Measurements from ENCODE around the gene SPRTN.

Gene SPRTN

DNA sequence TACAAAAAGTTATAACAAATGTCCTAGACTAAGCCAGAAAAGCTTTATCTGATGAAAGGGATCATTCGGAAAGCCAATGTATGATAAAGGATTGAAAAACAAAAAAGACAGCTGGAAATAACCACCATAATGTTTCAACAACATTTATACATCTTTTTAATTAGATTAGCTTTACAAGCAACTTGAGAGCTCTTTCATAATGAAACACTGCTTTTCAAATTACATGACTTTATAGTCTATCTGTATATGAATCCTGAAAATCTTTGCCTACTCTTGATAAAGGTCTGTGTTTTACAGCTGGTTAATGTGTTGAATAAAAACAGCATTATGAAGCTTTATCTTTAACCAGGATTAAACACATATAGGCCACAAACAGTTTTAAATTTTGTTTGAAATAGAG, 25.5 kb downstream of the SPRTN start:
- no peak for DNase-seq (ENCODE audit: extremely low read depth, low read depth)
- TF ChIP-seq, protein P1, sequence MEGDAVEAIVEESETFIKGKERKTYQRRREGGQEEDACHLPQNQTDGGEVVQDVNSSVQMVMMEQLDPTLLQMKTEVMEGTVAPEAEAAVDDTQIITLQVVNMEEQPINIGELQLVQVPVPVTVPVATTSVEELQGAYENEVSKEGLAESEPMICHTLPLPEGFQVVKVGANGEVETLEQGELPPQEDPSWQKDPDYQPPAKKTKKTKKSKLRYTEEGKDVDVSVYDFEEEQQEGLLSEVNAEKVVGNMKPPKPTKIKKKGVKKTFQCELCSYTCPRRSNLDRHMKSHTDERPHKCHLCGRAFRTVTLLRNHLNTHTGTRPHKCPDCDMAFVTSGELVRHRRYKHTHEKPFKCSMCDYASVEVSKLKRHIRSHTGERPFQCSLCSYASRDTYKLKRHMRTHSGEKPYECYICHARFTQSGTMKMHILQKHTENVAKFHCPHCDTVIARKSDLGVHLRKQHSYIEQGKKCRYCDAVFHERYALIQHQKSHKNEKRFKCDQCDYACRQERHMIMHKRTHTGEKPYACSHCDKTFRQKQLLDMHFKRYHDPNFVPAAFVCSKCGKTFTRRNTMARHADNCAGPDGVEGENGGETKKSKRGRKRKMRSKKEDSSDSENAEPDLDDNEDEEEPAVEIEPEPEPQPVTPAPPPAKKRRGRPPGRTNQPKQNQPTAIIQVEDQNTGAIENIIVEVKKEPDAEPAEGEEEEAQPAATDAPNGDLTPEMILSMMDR (IDR thresholded peaks at IDR 0.05; ENCODE audit: low read depth, low read length): no peak

DNA sequence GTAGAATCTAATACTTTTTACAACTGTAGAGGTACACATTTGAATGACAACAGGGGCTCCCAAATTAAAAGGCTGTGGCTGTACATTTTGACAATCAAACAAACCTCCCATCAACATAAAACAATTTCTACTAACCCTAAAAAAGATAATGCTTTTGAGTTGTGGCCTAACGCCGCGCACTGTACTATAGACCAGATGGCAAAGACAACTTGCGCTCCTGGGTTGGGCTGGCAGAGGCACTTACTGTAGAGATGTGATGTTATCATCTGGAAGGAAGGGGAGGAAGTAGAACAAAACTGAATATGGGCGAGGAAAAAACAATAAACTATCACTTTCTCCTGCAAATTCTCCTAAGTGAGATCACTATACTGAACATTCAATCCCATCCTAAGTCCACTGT, 26.1 kb downstream of the SPRTN start:
- DNase-seq (ENCODE audit: extremely low read depth, low read depth): no peak
- TF ChIP-seq, protein P1 (IDR thresholded peaks at IDR 0.05; ENCODE audit: low read depth, low read length): no peak

DNA sequence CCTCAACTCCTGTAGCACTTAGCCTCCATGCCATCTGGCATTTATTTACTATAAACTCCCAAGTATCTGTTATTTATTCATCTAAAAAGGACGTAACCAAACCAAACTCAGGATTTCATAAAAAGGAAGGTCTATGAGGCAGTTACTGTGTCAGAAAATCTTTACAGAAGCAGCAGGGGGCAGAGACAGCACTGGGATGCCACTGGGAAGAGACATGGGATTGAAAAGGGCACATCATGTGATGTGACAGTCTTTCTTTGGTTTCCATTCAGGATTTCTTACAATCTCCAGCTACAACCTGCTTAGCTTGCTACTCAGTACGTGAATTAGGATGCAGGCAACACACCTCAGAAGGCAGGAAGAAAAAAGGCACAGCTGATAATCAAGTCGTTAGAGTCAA, 31.2 kb downstream of the SPRTN start:
- DNase-seq (ENCODE audit: extremely low read depth, low read depth): no peak

DNA sequence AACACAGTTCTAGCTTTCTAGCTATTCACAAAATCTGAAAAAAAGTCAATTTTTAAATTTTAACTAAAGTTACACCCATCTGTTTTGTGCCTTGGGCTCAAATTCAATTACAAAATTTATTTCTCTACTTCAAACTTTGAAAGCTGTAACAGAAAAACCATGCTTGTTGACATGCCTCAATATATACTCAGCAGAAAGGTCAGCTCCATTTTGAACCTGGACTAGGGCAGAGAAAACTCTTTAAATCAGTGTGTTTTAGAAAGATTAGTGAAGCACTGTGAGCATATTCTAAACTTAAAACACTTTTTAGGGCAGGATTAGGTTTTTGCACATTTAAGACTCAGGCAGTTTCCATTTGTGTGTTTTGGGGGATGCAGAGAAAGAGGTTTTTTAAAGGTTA, 34.4 kb downstream of the SPRTN start:
- no peak for DNase-seq (ENCODE audit: extremely low read depth, low read depth)
- TF ChIP-seq, protein P1 (IDR thresholded peaks at IDR 0.05; ENCODE audit: low read depth, low read length): no peak

More for the DNA sequence above, 31.2 kb downstream of the SPRTN start:
- TF ChIP-seq, protein P1 (IDR thresholded peaks at IDR 0.05; ENCODE audit: low read depth, low read length): no peak

DNA sequence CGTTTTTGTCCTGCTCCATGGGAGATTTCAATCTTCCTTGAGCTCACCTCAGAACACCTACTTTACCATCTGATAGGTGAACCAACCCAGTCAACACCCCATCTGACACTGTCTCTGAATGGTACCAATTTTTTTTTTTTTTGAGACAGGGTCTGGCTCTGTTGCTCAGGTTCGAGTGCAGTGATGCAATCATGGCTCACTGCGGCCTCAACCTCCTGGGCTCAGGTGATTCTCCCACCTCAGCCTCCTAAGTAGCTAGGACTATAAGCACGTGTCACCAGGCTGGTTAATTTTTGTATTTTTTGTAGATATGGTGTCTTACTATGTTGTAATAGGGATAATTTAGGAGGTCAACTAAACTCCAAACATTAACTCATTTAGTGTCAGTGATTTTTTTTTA, 36.3 kb downstream of the SPRTN start:
- no peak for DNase-seq (ENCODE audit: extremely low read depth, low read depth)

DNA sequence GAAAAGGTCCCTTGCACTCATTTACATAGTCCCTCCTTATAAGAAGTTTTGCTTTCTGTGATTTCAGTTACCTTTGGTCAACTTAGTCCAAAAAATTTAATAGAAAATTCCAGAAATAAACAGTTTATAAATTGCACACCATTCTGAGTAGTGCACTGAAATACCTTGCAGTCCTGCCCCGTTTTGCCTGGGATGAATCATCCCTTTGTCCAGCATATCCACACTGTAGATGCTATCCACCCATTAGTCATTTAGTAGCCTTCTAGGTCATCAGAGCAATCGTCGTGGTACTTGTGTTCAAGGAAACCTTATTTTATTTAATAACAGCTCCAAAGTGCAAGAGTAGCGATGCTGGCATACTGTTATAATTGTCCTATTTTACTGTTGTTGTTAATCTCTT, 38.0 kb downstream of the SPRTN start:
- DNase-seq (ENCODE audit: extremely low read depth, low read depth): no peak
- TF ChIP-seq, protein P1 (IDR thresholded peaks at IDR 0.05; ENCODE audit: low read depth, low read length): no peak

More for the DNA sequence above, 36.3 kb downstream of the SPRTN start:
- TF ChIP-seq, protein P1 (IDR thresholded peaks at IDR 0.05; ENCODE audit: low read depth, low read length): no peak

DNA sequence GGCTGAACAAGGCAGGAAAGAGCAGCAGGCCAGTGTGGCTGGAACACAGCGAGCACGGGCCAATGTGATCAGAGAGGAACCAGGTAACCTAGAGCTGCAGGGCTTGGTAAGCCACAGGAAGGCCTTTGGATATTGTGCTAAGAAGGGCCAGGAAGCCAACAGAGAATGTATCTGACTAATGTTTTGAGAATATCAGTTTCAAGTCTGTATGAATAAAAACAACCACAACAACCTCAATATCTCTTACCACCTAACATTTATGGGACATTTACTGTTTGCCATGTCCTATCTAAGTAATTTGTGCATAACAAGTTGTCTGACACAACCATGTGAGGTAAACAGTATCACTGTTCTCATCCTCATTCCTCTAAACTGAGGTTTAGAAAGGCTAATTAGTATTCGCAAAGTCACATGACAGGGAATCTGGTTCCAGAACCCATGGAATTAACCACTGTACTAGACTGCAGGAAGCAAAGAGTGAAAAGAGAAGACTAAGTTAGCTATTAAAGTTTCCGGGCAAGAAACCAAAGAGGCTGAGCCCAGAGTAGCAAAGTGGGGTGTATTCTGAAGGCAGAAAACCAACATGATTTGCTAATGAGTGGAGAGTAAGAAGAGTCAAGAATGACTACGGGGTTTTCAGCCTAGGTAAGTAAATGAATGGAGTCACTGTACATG, 38.9 kb downstream of the SPRTN start:
- DNase-seq (ENCODE audit: extremely low read depth, low read depth): no peak
- TF ChIP-seq, protein P1 (IDR thresholded peaks at IDR 0.05; ENCODE audit: low read depth, low read length): no peak
